Upper lobe of left lung (tissue), 4 donors: ENCODE measurements around the gene C16orf74.

Experiments
- EP300 ChIP-seq, 4 donors: sonication (generic); formaldehyde crosslinking; IDR thresholded peaks; one replicate each; pipeline ENCODE4 v1.5.1; 2017; ENCODE audit warnings: antibody characterized with exemption in 4 of 4, control low read depth in 2 of 4
- POLR2AphosphoS5 ChIP-seq, 2 donors: sonication (generic); formaldehyde crosslinking; IDR thresholded peaks; one replicate each; pipeline ENCODE4 v1.5.1; 2017; ENCODE audit warnings: antibody characterized with exemption in 2 of 2
- TF ChIP-seq, protein P1 (sequence below), 6 experiments: fragments of 450-650 bp in 4 of 6; fragments of 200-600 bp in 2 of 6; sonication (generic) in 2 of 6; IDR thresholded peaks; one replicate each; pipeline ENCODE4 v1.5.1; 2016 to 2019; ENCODE audit warnings: antibody characterized with exemption in 6 of 6

DNA sequence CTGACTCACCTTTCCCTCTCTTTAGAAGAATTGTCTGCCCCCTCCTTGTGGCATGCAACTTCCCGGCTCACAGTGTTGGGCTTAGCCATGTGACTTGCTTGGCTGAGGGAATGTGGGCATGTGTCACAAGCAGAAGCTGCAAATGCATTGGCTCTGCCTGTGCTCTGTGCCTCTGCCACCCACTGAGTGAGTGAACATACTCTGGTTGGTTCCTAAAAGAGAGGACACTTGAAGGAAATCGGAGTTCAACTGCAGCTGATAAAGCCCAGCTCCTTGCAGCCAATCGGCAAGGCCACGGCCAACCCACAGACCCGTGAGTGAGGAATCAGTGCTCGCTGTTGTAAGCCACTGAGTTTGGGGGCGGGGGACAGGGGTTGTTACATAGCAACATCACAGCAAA, 51.3 kb downstream of the C16orf74 start:
- TF ChIP-seq, protein P1, sequence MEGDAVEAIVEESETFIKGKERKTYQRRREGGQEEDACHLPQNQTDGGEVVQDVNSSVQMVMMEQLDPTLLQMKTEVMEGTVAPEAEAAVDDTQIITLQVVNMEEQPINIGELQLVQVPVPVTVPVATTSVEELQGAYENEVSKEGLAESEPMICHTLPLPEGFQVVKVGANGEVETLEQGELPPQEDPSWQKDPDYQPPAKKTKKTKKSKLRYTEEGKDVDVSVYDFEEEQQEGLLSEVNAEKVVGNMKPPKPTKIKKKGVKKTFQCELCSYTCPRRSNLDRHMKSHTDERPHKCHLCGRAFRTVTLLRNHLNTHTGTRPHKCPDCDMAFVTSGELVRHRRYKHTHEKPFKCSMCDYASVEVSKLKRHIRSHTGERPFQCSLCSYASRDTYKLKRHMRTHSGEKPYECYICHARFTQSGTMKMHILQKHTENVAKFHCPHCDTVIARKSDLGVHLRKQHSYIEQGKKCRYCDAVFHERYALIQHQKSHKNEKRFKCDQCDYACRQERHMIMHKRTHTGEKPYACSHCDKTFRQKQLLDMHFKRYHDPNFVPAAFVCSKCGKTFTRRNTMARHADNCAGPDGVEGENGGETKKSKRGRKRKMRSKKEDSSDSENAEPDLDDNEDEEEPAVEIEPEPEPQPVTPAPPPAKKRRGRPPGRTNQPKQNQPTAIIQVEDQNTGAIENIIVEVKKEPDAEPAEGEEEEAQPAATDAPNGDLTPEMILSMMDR (IDR thresholded peaks at IDR 0.05), result no peak
- TF ChIP-seq POLR2AphosphoS5 (IDR thresholded peaks at IDR 0.05) (no peak), EP300 (IDR thresholded peaks at IDR 0.05) (no peak)
